ENCODE measurements around the gene LDB2.

Gene LDB2

GRCh38 chr4:16883806-16884205 lies 14.6 kb downstream of the LDB2 start:
- DNase-seq: no peak

DNA sequence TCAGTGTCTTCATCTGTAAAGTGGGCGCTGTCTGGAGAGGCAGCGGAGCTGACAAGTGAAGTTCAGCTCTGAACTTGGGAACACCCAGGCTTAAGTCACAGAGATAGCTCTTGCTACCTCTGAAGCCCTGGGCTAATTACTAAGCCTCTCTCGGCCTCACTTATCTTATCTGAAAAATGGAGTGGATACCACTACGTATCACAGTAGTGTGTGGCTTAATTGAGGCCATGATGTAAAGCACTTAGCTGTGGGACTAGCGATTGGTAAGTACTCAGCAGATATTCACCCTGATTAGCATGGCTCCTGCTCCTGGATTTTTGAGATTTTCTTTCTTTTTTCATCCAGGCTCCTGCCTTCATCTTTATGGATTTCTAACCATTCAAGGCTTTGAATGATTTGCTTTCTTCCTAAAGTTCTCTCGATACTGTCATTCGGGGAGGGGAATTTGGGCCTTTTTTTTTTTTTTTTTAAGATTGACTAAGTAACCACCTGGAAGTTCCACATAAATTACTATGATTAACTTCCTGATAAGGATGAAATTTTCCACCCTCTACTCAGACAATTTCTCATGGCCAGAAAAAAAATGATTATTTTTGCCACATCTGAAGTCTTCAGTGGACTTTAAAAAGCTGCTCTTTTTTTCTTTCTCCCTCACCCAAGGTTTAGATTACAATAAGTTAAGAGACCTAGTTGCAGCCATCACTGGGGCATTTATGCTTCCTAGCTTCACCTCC lies 17.1 kb downstream of the LDB2 start:
- no peak for DNase-seq

DNA sequence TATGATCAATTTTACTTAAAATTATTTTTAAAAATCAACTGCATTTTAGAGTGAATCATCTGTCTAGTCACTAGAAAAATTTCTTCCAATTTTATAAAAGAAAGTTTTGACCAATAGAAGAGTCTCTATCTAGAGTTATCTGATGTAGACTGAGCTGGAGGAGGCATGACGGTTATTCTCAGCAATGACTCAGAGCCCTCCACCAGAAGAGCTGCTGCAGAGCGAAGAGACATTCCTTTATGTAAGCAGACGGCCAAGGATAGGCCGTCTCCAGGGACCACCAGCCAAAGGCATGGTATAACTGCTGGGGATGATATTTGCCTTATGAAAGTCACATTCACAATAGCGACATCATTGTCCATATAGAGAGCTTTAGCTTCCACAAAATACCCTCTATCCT lies 23.0 kb downstream of the LDB2 start:
- no peak for DNase-seq

DNA sequence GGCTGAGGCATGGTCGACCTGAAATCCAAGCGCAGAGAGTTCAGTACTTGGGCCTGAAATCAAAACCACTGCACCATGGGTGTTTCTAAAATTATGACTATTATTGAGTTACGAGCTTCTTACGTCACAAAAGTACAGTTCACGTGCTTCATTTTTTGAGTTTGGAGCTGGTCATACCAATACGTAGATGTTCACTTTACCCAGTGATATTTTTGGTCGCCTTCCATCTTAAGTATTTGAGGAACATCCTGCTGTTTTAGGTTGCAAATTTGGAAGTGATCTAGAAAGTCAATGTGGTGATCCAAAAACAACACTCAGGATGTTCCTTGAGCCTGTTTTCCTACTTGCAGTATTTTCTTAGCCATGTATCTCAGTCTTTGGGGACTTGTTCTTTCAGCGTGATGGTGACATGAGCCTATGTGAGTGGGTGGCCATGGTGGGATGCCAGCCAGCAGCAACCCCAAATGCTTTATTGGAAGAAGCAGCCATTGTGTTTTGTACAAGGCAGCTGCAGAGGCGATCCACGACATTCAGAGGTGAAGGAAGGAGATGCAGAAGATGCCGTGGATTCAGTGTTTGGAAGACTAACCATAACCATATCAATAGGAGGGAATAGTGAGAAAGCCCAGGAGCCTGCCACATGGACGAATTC lies 28.7 kb downstream of the LDB2 start:
- DNase-seq: no peak

DNA sequence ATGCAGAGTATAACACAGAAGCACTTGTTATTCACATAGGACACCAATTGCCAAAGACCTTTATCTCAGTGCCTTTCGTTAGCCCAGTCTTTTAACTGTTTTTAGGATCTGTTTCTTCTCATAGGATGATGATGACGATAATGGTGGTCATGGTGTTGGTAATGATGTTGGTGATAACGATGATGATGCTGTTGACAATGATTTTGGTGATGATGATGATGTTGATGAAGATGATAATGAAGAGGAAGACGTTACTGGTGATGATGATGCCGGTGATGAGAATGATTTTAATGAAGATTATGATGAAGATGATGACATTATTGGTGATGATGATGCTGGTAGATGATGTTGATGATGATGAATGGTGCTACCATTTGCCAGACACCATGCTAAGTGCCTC lies 29.8 kb downstream of the LDB2 start:
- no peak for DNase-seq

DNA sequence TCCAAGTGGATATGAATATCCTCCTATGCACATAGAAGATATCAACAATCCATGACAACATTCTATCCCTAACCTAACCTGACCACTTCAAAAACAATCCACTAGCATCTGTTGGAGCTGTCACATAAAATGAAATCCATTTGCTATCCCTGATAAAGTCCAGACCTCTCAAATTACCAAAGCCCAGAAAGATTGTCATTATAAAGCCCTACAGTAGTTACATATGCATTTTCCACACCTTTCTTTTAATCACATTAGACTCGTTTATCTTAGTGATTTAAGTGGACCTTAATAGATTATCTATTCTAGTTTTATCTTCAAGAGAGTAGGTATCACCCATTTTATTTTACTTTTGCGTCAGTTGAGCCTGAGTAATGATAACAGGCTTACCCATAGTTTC lies 30.6 kb downstream of the LDB2 start:
- DNase-seq: no peak

DNA sequence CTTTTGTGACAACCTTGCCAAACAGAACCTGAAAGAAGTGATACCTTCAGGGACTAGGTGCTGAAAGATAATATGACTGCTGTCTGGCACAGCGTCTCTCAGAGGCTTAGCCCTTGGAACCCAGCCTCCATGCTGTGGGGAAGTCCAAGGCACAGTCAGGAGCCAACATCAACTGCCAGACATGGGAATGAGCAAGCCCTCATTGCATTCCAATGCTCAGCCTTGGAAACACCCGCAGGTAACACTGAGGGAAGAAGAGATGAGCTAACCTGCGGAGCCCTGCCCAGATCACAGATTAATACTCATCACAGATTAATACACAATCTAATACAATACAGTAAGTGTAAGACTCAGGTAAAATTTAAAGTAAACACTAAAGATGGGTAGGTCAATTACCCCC lies 31.5 kb downstream of the LDB2 start:
- no peak for DNase-seq

DNA sequence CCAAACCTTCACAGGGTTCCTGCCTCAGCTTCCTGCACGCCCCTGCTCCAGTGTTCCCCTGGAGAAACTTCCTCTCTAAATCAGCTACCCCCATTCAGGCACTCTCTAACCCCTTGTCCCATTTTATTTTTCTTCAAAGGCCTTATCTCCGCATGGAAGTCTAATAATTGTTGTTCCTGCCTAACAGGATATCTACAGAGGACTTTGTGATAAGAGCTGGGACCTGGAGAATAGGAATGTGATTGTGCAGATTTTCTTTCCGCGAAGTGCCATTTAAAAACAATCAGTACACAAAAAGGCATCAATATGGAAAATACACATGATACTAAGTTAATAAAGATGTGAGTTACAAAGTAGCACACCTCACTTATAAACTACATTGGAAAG lies 32.6 kb downstream of the LDB2 start:
- DNase-seq: no peak

DNA sequence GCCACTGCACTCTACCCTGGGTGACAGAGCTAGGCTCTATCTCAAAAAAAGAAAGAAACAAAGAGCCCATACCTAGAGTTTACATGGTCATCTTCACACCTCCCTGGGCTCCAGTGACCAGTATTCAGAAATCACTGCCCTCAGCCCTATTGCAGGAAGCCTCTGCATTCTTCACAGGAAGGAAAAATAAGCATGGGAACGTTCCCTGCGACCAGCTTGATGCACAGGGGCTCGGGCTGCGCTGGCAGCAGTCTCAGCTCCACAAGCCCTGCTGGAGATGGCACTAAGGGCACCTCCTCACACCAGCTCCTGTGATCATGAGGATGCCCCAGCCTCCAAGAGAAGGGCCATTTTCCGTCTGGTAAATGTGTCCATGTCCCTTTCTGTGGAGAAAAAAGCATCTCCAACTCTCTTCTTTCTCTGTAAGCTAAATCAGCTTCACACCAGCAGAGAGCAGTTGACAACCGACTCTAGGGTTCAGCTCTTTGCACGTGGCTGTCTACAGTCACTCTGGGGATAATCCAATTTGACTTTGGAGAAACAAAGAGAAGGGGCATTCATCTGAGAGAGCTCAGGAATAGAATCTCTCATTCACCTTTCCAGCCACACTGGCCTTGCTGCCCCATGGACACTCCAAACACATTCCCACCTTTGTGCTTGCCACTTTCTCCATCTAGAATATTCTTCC lies 33.1 kb downstream of the LDB2 start:
- DNase-seq: no peak

DNA sequence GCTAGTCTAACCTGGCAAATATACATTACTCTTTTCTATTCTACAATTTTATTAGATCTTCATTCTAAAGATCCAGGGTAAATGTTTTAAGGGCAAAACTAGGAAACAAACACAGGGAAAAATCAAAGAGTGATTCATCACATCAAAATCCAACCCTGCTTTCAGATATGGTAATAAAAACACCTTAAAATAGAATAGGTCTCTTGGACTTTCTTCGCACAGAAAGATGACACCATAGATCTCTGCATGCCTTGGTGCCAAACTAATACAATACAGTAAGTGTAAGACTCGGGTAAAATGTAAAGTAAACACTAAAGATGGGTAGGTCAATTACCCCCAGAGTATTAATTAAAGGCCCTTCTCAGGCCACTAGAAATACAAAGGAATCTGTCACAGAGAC lies 34.2 kb downstream of the LDB2 start:
- DNase-seq: no peak

DNA sequence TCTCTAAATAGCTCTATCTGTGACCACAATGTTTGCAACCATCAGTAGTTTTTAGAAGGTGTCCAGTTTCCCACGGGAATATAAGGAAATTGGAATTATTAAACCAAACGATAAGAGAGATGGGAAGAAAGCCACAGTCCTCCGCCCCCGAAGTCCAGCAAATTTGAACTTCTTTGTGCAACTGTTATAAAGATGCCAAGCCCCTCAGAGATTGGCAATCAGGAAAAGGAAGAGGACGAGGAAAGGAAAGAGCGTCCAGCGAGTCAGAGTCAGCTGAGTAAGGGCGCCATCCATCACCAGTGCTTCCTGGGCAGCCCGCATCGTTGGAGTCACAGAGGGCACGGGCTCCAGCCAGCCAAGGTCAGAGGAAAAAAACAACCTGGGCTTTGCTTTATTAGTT lies 35.7 kb downstream of the LDB2 start:
- DNase-seq: no peak

- DNase-seq: no peak
Observed at GRCh38 chr4:16860516-16860915, 37.9 kb downstream of the LDB2 start.

DNA sequence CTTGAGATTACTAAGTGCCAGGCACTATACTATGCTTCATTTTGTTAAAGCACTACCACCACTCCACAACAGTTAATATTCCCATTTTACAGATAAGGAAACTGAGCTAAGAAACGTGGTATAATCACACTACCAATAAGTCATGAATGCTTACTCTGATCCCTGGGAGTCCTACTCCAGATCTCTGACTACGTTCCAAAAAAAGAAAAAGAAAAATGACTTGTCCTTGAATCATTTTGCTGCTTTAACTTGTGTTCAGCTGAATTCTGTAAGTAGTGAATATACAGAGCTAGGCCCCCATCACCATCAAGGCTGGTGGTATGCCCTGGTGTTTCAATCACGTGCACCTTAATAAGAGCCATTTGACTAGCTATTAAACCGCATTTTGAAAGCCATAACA lies 39.4 kb downstream of the LDB2 start:
- no peak for DNase-seq

DNA sequence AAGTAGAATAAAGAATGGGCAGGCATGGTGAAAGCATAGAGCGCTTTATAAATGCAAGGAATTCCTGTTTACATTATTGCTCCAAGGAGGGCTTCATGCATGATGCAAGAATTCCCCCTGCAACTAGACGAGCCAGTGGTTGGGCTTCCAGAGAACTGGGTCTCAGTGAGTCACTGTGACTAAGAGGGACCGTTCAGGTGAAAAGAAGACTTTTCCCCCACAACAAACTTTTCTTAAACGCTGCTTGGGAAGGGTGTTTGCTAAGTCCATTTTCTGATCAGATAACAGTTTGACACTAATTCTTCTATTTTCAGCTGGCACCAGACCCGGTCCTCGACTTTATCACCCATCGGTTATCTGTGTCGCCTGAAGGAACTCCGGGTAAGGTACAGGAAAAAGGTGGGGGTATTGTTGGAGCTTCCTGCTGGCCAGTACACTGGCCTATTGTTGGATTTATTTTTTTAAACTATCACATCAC lies 40.1 kb downstream of the LDB2 start:
- DNase-seq: no peak

DNA sequence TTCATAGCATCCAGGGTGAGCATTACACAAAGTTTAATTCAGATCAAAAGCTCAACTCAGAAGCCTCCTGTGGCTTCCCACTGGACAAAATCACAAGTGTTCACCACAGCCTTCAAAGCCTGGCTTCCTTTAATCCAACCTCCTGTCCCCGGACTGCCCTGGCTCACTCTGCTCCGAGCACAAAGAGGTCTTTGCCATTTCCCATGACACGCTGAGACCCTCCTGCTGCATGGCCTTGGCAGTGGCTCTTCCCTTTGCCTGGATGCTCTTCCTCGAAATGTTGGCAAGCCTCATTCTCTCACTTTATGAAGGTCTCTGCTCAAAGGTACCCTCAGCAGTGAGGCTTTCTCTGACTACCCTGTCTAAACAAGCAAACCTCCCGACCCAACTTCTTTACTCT lies 41.0 kb downstream of the LDB2 start:
- DNase-seq: no peak

- DNase-seq: no peak
Observed at GRCh38 chr4:16853640-16854039, 44.8 kb downstream of the LDB2 start.

GRCh38 chr4:16852644-16853043 lies 45.8 kb downstream of the LDB2 start:
- no peak for DNase-seq

DNA sequence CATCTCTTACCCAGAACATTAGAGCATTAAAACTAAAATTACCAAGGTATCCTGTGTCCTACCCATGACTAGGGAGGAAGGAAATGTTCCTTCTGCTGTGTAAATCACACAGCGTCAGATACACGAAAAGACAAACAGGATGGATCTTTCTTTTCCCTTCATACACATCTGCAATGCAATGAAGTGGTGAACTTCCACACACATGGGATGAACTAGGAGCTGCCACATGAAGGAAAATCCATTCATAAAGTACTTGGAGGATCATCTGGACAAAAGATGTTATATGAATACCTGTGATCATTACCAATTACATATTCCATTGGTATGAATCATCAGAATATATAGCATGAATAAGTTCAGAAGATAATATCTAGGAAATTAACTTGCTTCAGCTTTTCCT lies 46.2 kb downstream of the LDB2 start:
- DNase-seq: no peak

DNA sequence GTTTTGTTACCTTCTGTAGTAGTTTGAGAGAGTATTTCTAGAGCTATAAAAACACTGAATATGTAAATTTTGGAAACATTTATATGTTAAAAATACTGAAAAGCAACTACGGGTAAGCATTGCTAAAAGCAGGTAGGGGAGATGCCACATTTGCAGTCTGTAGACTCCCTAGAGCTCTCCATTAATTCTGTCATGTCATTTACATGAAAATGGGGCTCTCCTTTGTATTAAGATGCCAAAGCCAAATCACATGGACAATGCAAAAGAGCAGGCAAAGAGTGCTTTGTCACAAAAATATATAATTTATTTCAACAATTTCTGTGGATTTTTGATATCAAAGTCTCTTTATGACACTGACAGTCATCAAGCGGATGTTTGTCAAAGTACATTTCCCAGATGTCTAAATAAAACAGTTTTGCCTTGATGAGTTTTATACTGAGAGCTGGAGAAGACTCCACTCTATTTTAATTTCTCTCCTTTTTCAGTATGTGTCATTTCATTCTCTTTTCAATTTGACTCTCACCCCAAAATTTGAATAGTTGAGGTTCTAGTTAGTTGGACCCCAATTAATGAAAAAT lies 51.8 kb downstream of the LDB2 start:
- DNase-seq: no peak

DNA sequence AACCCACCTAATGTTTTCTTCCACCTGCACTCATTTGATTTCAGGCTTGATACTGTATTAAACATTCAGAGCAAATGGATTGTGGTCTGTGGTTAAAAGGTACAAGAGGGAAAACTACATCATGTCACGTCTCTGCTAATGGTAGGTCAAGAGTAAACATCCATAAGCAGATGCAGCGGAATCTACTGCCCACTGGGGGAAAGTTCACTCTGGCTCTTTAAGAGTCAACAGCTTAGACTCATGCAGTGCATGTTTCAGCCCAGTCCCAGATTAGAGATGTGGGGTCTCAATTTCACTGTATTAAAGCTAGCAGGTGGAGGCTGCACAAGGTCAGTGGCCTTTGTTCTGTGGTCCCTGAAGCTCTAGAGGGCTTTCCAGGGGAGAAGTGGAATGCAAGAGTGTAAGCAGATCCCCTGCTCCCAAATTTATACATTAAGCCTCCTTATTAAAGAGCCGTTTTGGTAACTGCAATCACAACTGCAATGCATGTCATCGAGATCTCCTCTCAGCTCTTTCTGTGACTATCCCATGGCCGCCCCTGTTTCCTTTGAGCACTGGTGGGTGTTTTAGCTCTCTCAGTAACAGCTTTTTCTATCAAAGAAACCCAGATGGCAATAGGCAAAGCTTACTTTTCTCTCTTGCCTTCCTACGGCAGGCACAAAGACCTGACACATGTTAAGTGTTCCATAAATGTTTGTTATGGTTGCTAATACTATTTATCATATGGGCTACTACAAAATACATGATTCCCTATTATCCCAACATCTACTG lies 53.4 kb downstream of the LDB2 start:
- DNase-seq: no peak

DNA sequence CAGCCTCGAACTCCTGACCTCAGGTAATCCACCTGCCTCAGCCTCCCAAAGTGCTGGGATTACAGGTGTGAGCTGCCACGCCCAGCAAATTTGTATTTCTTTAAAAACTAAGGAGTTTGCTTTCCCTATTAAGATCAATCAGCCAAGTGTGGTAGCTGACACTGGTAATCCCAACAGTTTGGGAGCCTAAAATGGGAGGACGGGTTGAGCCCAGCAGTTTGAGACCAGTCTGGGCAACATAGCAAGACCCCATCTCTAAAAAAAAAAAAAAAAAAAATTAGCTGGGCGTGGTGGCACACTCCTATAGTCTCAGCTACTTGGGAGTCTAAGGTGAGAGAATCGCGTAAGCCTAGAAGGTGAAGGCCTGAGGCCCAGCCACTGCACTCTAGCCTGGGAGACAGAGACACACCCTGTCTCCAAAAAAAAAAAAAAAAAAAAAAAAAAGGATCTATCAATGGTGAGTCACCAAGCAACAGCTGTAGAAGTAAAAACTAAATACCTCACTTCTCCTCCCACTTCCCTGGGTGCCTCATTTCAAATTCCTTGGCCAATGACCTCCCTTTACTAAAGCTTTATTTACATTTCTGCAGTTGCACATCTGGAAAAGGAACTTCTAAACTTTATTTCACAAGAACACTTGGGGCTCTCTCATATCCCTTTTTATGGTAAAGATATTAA lies 54.5 kb downstream of the LDB2 start:
- no peak for DNase-seq

DNA sequence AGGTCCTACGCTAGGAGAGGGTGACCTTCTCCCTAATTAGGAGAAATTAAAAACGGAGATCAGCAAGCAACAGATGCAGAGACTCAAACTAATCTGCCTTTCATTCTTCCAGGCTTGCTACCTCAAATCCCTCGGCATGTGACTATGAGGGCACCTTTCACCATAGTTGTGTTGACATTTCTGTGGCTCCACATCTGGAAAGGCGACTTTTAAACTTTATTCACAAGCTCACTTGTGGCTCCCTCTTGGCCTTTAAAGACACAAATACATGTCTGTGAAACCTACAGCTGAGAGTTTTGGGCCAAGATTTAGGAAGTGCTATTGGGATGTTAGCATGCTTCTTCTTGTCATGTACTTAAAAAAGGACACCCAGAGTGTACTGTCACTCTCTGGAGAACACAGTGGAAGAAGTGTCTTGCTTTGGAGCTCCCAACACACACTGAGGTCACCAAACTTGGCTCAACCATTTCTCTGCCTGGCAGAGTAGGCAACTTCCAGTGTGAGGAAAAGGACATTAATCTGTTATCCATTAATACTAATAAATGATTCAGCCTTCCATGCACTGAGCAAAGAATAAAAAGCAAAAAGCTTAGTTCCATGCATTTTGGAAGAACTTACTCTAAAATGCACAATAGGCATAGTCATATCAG lies 60.1 kb downstream of the LDB2 start:
- DNase-seq: no peak

Measured in DMS53 (cell line).